NB4 (cell line): ENCODE results near the gene DIP2C.
"Not testable (repeated sequence)": the region's sequence is repeated elsewhere in the genome, so short reads cannot be mapped to it uniquely, and the experiment has no call there.

ENCODE experiments used
- DNase-seq: peaks from one replicate; pipeline ENCODE4 v3.0.0; 2010; ENCODE audit warnings: low read depth
- H3K4me3 ChIP-seq: one replicate; pipeline ENCODE4 v1.5.1; 2011; ENCODE audit warnings: mild to moderate bottlenecking, low read depth, low read length, moderate library complexity
- CTCF ChIP-seq: IDR thresholded peaks from one replicate; pipeline ENCODE4 v1.5.1; 2012; ENCODE audit warnings: low read depth, low read length
- MAX ChIP-seq: IDR thresholded peaks from 2 replicates; pipeline ENCODE4 v1.6.1; 2011; ENCODE audit warnings: low read depth, low read length
- MYC ChIP-seq: IDR thresholded peaks from 2 replicates; pipeline ENCODE4 v1.6.1; 2011; ENCODE audit warnings: low read depth, low read length
- POLR2A ChIP-seq: IDR thresholded peaks from 2 replicates; pipeline ENCODE4 v1.6.1; 2011; ENCODE audit warnings: mild to moderate bottlenecking; ENCODE audit not compliant: insufficient read length; ENCODE audit errors: extremely low read depth

Gene DIP2C

GRCh38 chr10:586716-587115 is 102.8 kb downstream of the DIP2C start:
- no peak overlapping the region for H3K4me3 ChIP-seq
- DNase-seq: no peak
- TF ChIP-seq MAX: no peak
- TF ChIP-seq MYC: no peak
- TF ChIP-seq POLR2A: no peak
- TF ChIP-seq CTCF: no peak

GRCh38 chr10:586151-586550 is 103.3 kb downstream of the DIP2C start:
- TF ChIP-seq MAX: no peak
- no peak for TF ChIP-seq CTCF
- TF ChIP-seq POLR2A: no peak
- no peak for TF ChIP-seq MYC
- no peak for DNase-seq
- no peak overlapping the region for H3K4me3 ChIP-seq

GRCh38 chr10:585502-585901 is 104.0 kb downstream of the DIP2C start:
- no peak overlapping the region for H3K4me3 ChIP-seq
- TF ChIP-seq MYC: no peak
- TF ChIP-seq MAX: no peak
- TF ChIP-seq POLR2A: no peak
- no peak for TF ChIP-seq CTCF
- DNase-seq: no peak

- DNase-seq, H3K4me3 ChIP-seq: not testable (repeated sequence)
These were observed 104.8 kb downstream of the DIP2C start for GRCh38 chr10:584497-585290.

- TF ChIP-seq MAX (no peak), MYC (no peak), POLR2A (no peak), CTCF (no peak)
- H3K4me3 ChIP-seq: no peak overlapping the region
- DNase-seq: no peak
These were observed 106.0 kb downstream of the DIP2C start for GRCh38 chr10:583433-583832.

- no peak for DNase-seq
- no peak overlapping the region for H3K4me3 ChIP-seq
- no peak for TF ChIP-seq POLR2A
- no peak for TF ChIP-seq MAX
- TF ChIP-seq MYC: no peak
- TF ChIP-seq CTCF: no peak
These were observed 107.6 kb downstream of the DIP2C start for GRCh38 chr10:581776-582330.
